GM12873 (cell line): ENCODE results near the gene UVRAG.

Experiments
- CTCF ChIP-seq: IDR thresholded peaks from 2 replicates; pipeline ENCODE4 v1.5.1; 2012; ENCODE audit warnings: low read depth, mild to moderate bottlenecking, moderate library complexity, low read length, control low read depth; ENCODE audit not compliant: insufficient read depth; ENCODE audit errors: missing control alignments

Gene UVRAG

GRCh38 chr11:76096552-76096951 lies 281.5 kb downstream of the UVRAG start:
- no peak for TF ChIP-seq CTCF

GRCh38 chr11:76102802-76103201 lies 287.8 kb downstream of the UVRAG start:
- no peak for TF ChIP-seq CTCF

- TF ChIP-seq CTCF = no peak
These were observed 288.4 kb downstream of the UVRAG start for GRCh38 chr11:76103460-76103859.

GRCh38 chr11:76104285-76104684 lies 289.3 kb downstream of the UVRAG start:
- no peak for TF ChIP-seq CTCF

- no peak for TF ChIP-seq CTCF
These were observed 290.6 kb downstream of the UVRAG start for GRCh38 chr11:76105637-76106036.

- no peak for TF ChIP-seq CTCF
These were observed 293.0 kb downstream of the UVRAG start for GRCh38 chr11:76107971-76108370.

GRCh38 chr11:76114238-76114637 lies 299.2 kb downstream of the UVRAG start:
- TF ChIP-seq CTCF = no peak

- no peak for TF ChIP-seq CTCF
These were observed 300.5 kb downstream of the UVRAG start for GRCh38 chr11:76115555-76115954.
